HEK293 (cell line): ENCODE measurements around the gene FAM107A.

ENCODE experiments used
- CTCF ChIA-PET: fragments of 350-600 bp; formaldehyde crosslinking; extraction: SDS; loops from one replicate; lab custom pipeline; 2021; ENCODE audit warnings: antibody characterized with exemption; lab: Yijun Ruan, JAX
- POLR2A ChIA-PET: fragments of 300-600 bp; formaldehyde crosslinking; extraction: SDS; loops from one replicate; lab custom pipeline; 2020; ENCODE audit warnings: antibody characterized with exemption, inconsistent platforms; lab: Yijun Ruan, JAX
- H3K27ac ChIP-seq: fragments of 200-500 bp; sonication (Bioruptor generic); 2 replicates; pipeline ENCODE4 v1.5.1; 2014; ENCODE audit warnings: low read depth, low read length, control low read depth, inconsistent platforms; ENCODE audit errors: extremely low read depth
- H3K36me3 ChIP-seq, 2 experiments: fragments of 200-500 bp in 1 of 2; sonication (Bioruptor generic) in 1 of 2; 1 replicate in 1 of 2; 2 replicates in 1 of 2; pipeline ENCODE4 v1.5.1; 2014 to 2017; ENCODE audit warnings: inconsistent platforms in 2 of 2, low read length in 2 of 2; ENCODE audit not compliant: control insufficient read depth in 2 of 2, insufficient read depth in 1 of 2
- H3K4me1 ChIP-seq: fragments of 200-500 bp; sonication (Bioruptor generic); 2 replicates; pipeline ENCODE4 v1.5.1; 2014; ENCODE audit warnings: mild to moderate bottlenecking, low read length, inconsistent platforms; ENCODE audit not compliant: control insufficient read depth, insufficient read depth
- H3K4me3 ChIP-seq: 2 replicates; pipeline ENCODE4 v1.5.1; 2011; ENCODE audit warnings: low read depth, mild to moderate bottlenecking, control low read depth, low read length, moderate library complexity
- H3K9me3 ChIP-seq: fragments of 200-500 bp; sonication (Bioruptor generic); 2 replicates; pipeline ENCODE4 v1.5.1; 2014; ENCODE audit warnings: low read depth, low read length, inconsistent platforms; ENCODE audit not compliant: control insufficient read depth, insufficient read depth
- AEBP2 ChIP-seq: fragments of 450-650 bp; formaldehyde crosslinking; IDR thresholded peaks from 2 replicates; pipeline ENCODE4 v1.5.1; 2016; ENCODE audit warnings: missing biosample characterization, missing genetic modification characterization, borderline replicate concordance
- EGR2 ChIP-seq: fragments of 450-650 bp; formaldehyde crosslinking; IDR thresholded peaks from 2 replicates; pipeline ENCODE4 v1.5.1; 2016; ENCODE audit warnings: low read depth, missing biosample characterization, missing genetic modification characterization
- GLI2 ChIP-seq: fragments of 450-650 bp; formaldehyde crosslinking; IDR thresholded peaks from 2 replicates; pipeline ENCODE4; 2017; ENCODE audit warnings: missing biosample characterization, missing genetic modification characterization, low read depth, borderline replicate concordance
- GLIS1 ChIP-seq: fragments of 450-650 bp; formaldehyde crosslinking; IDR thresholded peaks from 2 replicates; pipeline ENCODE4 v1.5.1; 2016; ENCODE audit warnings: missing biosample characterization, missing genetic modification characterization
- GLIS2 ChIP-seq: fragments of 450-650 bp; formaldehyde crosslinking; IDR thresholded peaks from 2 replicates; pipeline ENCODE4 v1.5.1; 2016; ENCODE audit warnings: missing biosample characterization, missing genetic modification characterization
- OSR2 ChIP-seq: fragments of 450-650 bp; formaldehyde crosslinking; IDR thresholded peaks from 2 replicates; pipeline ENCODE4 v1.5.1; 2016; ENCODE audit warnings: missing biosample characterization, missing genetic modification characterization
- PRDM2 ChIP-seq: fragments of 450-650 bp; formaldehyde crosslinking; IDR thresholded peaks from 2 replicates; pipeline ENCODE4 v1.5.1; 2016; ENCODE audit warnings: missing biosample characterization, missing genetic modification characterization, borderline replicate concordance
- PRDM4 ChIP-seq: fragments of 450-650 bp; formaldehyde crosslinking; IDR thresholded peaks from 2 replicates; pipeline ENCODE4 v1.5.1; 2017; ENCODE audit warnings: missing biosample characterization, missing genetic modification characterization
- SCRT2 ChIP-seq: fragments of 450-650 bp; formaldehyde crosslinking; IDR thresholded peaks from 2 replicates; pipeline ENCODE4 v1.5.1; 2016; ENCODE audit warnings: missing biosample characterization, missing genetic modification characterization
- SP3 ChIP-seq: fragments of 450-650 bp; formaldehyde crosslinking; IDR thresholded peaks from 2 replicates; pipeline ENCODE4 v1.5.1; 2016; ENCODE audit warnings: missing biosample characterization, missing genetic modification characterization
- ZBTB17 ChIP-seq: fragments of 450-650 bp; formaldehyde crosslinking; IDR thresholded peaks from 2 replicates; pipeline ENCODE4 v1.5.1; 2016; ENCODE audit warnings: missing biosample characterization, missing genetic modification characterization
- ZBTB6 ChIP-seq: fragments of 450-650 bp; formaldehyde crosslinking; IDR thresholded peaks from 2 replicates; pipeline ENCODE4 v1.5.1; 2017; ENCODE audit warnings: missing biosample characterization, missing genetic modification characterization
- ZIC2 ChIP-seq: fragments of 450-650 bp; formaldehyde crosslinking; IDR thresholded peaks from 2 replicates; pipeline ENCODE4 v1.5.1; 2016; ENCODE audit warnings: missing biosample characterization, missing genetic modification characterization
- ZNF140 ChIP-seq: fragments of 450-650 bp; formaldehyde crosslinking; IDR thresholded peaks from 2 replicates; pipeline ENCODE4 v1.5.1; 2016; ENCODE audit warnings: missing biosample characterization, missing genetic modification characterization
- ZNF157 ChIP-seq: fragments of 450-650 bp; formaldehyde crosslinking; IDR thresholded peaks from 2 replicates; pipeline ENCODE4 v1.5.1; 2016; ENCODE audit warnings: missing biosample characterization, missing genetic modification characterization
- ZNF184 ChIP-seq: fragments of 450-650 bp; IDR thresholded peaks from 2 replicates; pipeline ENCODE4 v1.5.1; 2018; ENCODE audit warnings: missing biosample characterization, mild to moderate bottlenecking, missing genetic modification characterization
- ZNF529 ChIP-seq: fragments of 450-650 bp; formaldehyde crosslinking; IDR thresholded peaks from 2 replicates; pipeline ENCODE4 v1.5.1; 2017; ENCODE audit warnings: missing genetic modification characterization, missing biosample characterization; ENCODE audit not compliant: insufficient replicate concordance
- ZNF530 ChIP-seq: fragments of 450-650 bp; formaldehyde crosslinking; IDR thresholded peaks from 2 replicates; pipeline ENCODE4 v1.5.1; 2016; ENCODE audit warnings: low read depth, missing biosample characterization, missing genetic modification characterization
- ZNF596 ChIP-seq: fragments of 450-650 bp; IDR thresholded peaks from 2 replicates; pipeline ENCODE4 v1.5.0; 2018; ENCODE audit warnings: missing biosample characterization, mild to moderate bottlenecking, missing genetic modification characterization, moderate library complexity
- ZNF600 ChIP-seq: fragments of 450-650 bp; formaldehyde crosslinking; IDR thresholded peaks from 2 replicates; pipeline ENCODE4 v1.5.1; 2016; ENCODE audit warnings: missing biosample characterization, missing genetic modification characterization
- ZNF777 ChIP-seq: fragments of 450-650 bp; formaldehyde crosslinking; IDR thresholded peaks from 2 replicates; pipeline ENCODE4 v1.5.1; 2017; ENCODE audit warnings: missing biosample characterization, missing genetic modification characterization, borderline replicate concordance
- ZNF843 ChIP-seq: fragments of 450-650 bp; formaldehyde crosslinking; IDR thresholded peaks from 2 replicates; pipeline ENCODE4 v1.5.1; 2016; ENCODE audit warnings: missing biosample characterization, missing genetic modification characterization

The FAM107A gene

GRCh38 chr3:58520403-58521335 lies 56.5 kb downstream of the FAM107A start:
- H3K9me3 ChIP-seq: no peaks in the 10 kb centered on the region
- ChIA-PET CTCF (no interaction called here), POLR2A (no interaction called here)
- H3K27ac ChIP-seq: no peak overlapping the region
- no peaks in the 10 kb centered on the region for H3K4me1 ChIP-seq
- no peak overlapping the region for H3K4me3 ChIP-seq
- TF ChIP-seq GLIS1 (tag by site-specific recombination): peak; percentile 77
- peak; percentile 52 for TF ChIP-seq ZIC2 (tag by site-specific recombination)
- TF ChIP-seq ZBTB6 (tag by site-specific recombination): no peak
- TF ChIP-seq ZBTB17: peak; percentile 24; the same call in 1 of the 2 replicates
- TF ChIP-seq ZNF843: no peak
- TF ChIP-seq ZNF596 (tag by site-specific recombination): no peak
- TF ChIP-seq OSR2 (tag by site-specific recombination): peak; percentile 62; the same call in 1 of the 2 replicates
- TF ChIP-seq ZNF600 (tag by site-specific recombination): 0 out of 2 replicates have a peak, but pooled peaks have one; percentile 33
- TF ChIP-seq EGR2: no peak
- no peaks in the 10 kb centered on the region for H3K36me3 ChIP-seq

- Histone ChIP-seq H3K4me1 (no peaks in the 10 kb centered on the region), H3K9me3 (no peaks in the 10 kb centered on the region), H3K4me3 (no peak overlapping the region), H3K36me3 (no peaks in the 10 kb centered on the region)
- TF ChIP-seq ZNF157 (tag by site-specific recombination) (no peak), ZNF184 (tag by site-specific recombination) (no peak), ZNF530 (tag by site-specific recombination) (no peak), PRDM2 (tag by site-specific recombination) (no peak), SCRT2 (no peak), AEBP2 (tag by site-specific recombination) (no peak), PRDM4 (tag by site-specific recombination) (no peak), SP3 (no peak), GLI2 (tag by site-specific recombination) (no peak), ZNF777 (tag by site-specific recombination) (no peak), GLIS2 (tag by site-specific recombination) (no peak), ZNF140 (tag by site-specific recombination) (no peak), ZNF529 (tag by site-specific recombination) (no peak)
- TF ChIP-seq, all 188 proteins: peak for 0
- POLR2A ChIA-PET: no interaction called here
- H3K27ac ChIP-seq: no peak overlapping the region
- CTCF ChIA-PET: interaction anchor here (1.1 to 1.4 kb wide), 2 partner anchors 8 to 10 kb away, joined by 3 read pairs; no protein-coding TSS in a partner anchor
Observed at GRCh38 chr3:58519668-58520402, 57.4 kb downstream of the FAM107A start.
